GM12878 (cell line): ENCODE measurements around the gene LMF1. TPM values are rescaled to one million over a fixed set of nuclear protein-coding genes. Genes with fewer than 3 reads are reported as not detected.

Experiments used
- ATAC-seq: fragments of 200-7000 bp; cut with Tn5 transposase; 3 replicates; pipeline ENCODE4 v1.9.1; 2020; ENCODE audit warnings: mild to moderate bottlenecking, moderate library complexity
- BruUV-seq: library from RNA; stranded (reverse); fragments of 400-500 nt; replicated peaks from 2 replicates; lab custom pipeline; 2021; lab: Mats Ljungman, UMichigan
- CTCF ChIA-PET: fragments of 300-600 bp; sonication (Branson Sonifier 250); formaldehyde crosslinking; extraction: SDS; loops from one replicate; lab custom pipeline; 2021; ENCODE audit warnings: inconsistent platforms; lab: Yijun Ruan, JAX
- POLR2A ChIA-PET: fragments of 350-600 bp; formaldehyde crosslinking; extraction: SDS; loops from one replicate; lab custom pipeline; 2021; ENCODE audit warnings: inconsistent platforms; lab: Charles Lee
- RAD21 ChIA-PET: fragments of 300-600 bp; sonication (Branson Sonifier 250); formaldehyde crosslinking; loops from one replicate; lab custom pipeline; 2023; ENCODE audit warnings: antibody characterized with exemption; ENCODE audit not compliant: unreplicated experiment; lab: Charles Lee
- SMC1A ChIA-PET: fragments of 300-600 bp; sonication (Branson Sonifier 250); formaldehyde crosslinking; loops from one replicate; lab custom pipeline; 2023; ENCODE audit not compliant: unreplicated experiment, uncharacterized antibody; lab: Charles Lee
- DNase-seq: peaks from one replicate; pipeline ENCODE4 v3.0.0-alpha.2; 2011; ENCODE audit warnings: low read depth, low spot score
- FAIRE-seq: peaks from 3 replicates; lab custom pipeline; 2011; peaks lifted over from hg19 to GRCh38; lab: Jason Lieb, UNC
- H2AFZ ChIP-seq: 2 replicates; pipeline ENCODE4 v1.6.0; 2011; ENCODE audit warnings: low read depth, low read length, control low read depth; ENCODE audit not compliant: control insufficient read depth
- H3K27ac ChIP-seq: 2 replicates; pipeline ENCODE4 v1.5.1; 2011; ENCODE audit warnings: control low read depth; ENCODE audit not compliant: control insufficient read depth, insufficient read depth
- H3K27me3 ChIP-seq, 2 experiments: replicated peaks in 1 of 2; 2 replicates each; pipeline versions ENCODE4 v1.6.0 to v1.6.1; 2011; ENCODE audit warnings: low read length in 1 of 2; ENCODE audit not compliant: control insufficient read depth in 2 of 2, insufficient read depth in 2 of 2
- H3K36me3 ChIP-seq, 2 experiments: 2 replicates each; pipeline ENCODE4 v1.5.1; 2011; ENCODE audit warnings: low read length in 1 of 2; ENCODE audit not compliant: control insufficient read depth in 2 of 2, insufficient read depth in 2 of 2
- H3K4me1 ChIP-seq: 2 replicates; pipeline ENCODE4 v1.6.1; 2011; ENCODE audit warnings: mild to moderate bottlenecking, low read length, moderate library complexity, mixed read lengths; ENCODE audit not compliant: control insufficient read depth, insufficient read depth
- H3K4me2 ChIP-seq: 2 replicates; pipeline ENCODE4 v1.6.0; 2011; ENCODE audit warnings: control low read depth; ENCODE audit not compliant: control insufficient read depth, insufficient read depth
- H3K4me3 ChIP-seq: fragments of 200-600 bp; sonication (generic); 2 replicates; pipeline ENCODE4 v1.5.1; 2016
- H3K79me2 ChIP-seq: 2 replicates; pipeline ENCODE4 v1.6.0; 2011; ENCODE audit warnings: low read length; ENCODE audit not compliant: control insufficient read depth, insufficient read depth
- H3K9ac ChIP-seq: 2 replicates; pipeline ENCODE4 v1.8.0; 2011; ENCODE audit warnings: low read length, control low read depth, mixed read lengths; ENCODE audit not compliant: control insufficient read depth, insufficient read depth
- H3K9me3 ChIP-seq: replicated peaks from 3 replicates; pipeline ENCODE4 v1.5.1; 2011; ENCODE audit warnings: mild to moderate bottlenecking, low read length; ENCODE audit not compliant: control insufficient read depth, insufficient read depth
- H4K20me1 ChIP-seq: 2 replicates; pipeline ENCODE4 v1.6.0; 2011; ENCODE audit not compliant: control insufficient read depth, insufficient read depth
- ATF2 ChIP-seq: IDR thresholded peaks from 2 replicates; pipeline ENCODE4 v1.6.1; 2012; ENCODE audit warnings: low read length, inconsistent platforms
- CBFB ChIP-seq: IDR thresholded peaks from 2 replicates; pipeline ENCODE4 v1.6.1; 2016; ENCODE audit warnings: antibody characterized with exemption, low read depth
- CBX3 ChIP-seq: fragments of 200-600 bp; sonication (generic); IDR thresholded peaks from 2 replicates; pipeline ENCODE4 v1.6.1; 2016; ENCODE audit warnings: low read depth, borderline replicate concordance
- CHD4 ChIP-seq: fragments of 200-600 bp; sonication (generic); IDR thresholded peaks from 2 replicates; pipeline ENCODE4 v1.6.1; 2016; ENCODE audit warnings: mild to moderate bottlenecking
- EGR1 ChIP-seq, 2 experiments: IDR thresholded peaks; 1 replicate in 1 of 2; 2 replicates in 1 of 2; pipeline ENCODE4 v1.6.1; 2011 to 2012; ENCODE audit warnings: low read depth in 2 of 2, low read length in 2 of 2, borderline replicate concordance in 1 of 2, mild to moderate bottlenecking in 1 of 2, moderate library complexity in 1 of 2
- ETV6 ChIP-seq, 2 experiments: fragments of 450-650 bp in 1 of 2; IDR thresholded peaks in 1 of 2; conservative IDR thresholded peaks in 1 of 2; 2 replicates each; pipeline ENCODE4 v1.6.1; 2014; ENCODE audit warnings: antibody characterized with exemption in 1 of 2, borderline replicate concordance in 1 of 2, low read depth in 1 of 2, mild to moderate bottlenecking in 1 of 2, moderate library complexity in 1 of 2
- EZH2 ChIP-seq: IDR thresholded peaks from 2 replicates; pipeline ENCODE4 v1.6.1; 2012; ENCODE audit warnings: low read depth, mild to moderate bottlenecking, control low read depth, inconsistent platforms, low read length, borderline replicate concordance; ENCODE audit not compliant: control insufficient read depth
- IKZF1 ChIP-seq: fragments of 450-650 bp; conservative IDR thresholded peaks from 2 replicates; pipeline ENCODE4 v1.6.1; 2017; ENCODE audit warnings: antibody characterized with exemption, mild to moderate bottlenecking
- NFIC ChIP-seq: IDR thresholded peaks from 2 replicates; pipeline ENCODE4 v1.6.1; 2012; ENCODE audit warnings: low read depth, mild to moderate bottlenecking, inconsistent platforms, low read length, moderate library complexity
- NR2C1 ChIP-seq: fragments of 450-650 bp; IDR thresholded peaks from 2 replicates; pipeline ENCODE4 v1.6.1; 2017; ENCODE audit warnings: antibody characterized with exemption, mild to moderate bottlenecking, moderate library complexity
- SKIL ChIP-seq: fragments of 450-650 bp; IDR thresholded peaks from 2 replicates; pipeline ENCODE4 v1.6.1; 2017; ENCODE audit warnings: mild to moderate bottlenecking, low read depth, inconsistent platforms; ENCODE audit not compliant: poor library complexity, severe bottlenecking
- SMAD1 ChIP-seq: fragments of 450-650 bp; IDR thresholded peaks from 2 replicates; pipeline ENCODE4 v1.6.1; 2018; ENCODE audit warnings: mild to moderate bottlenecking, low read depth; ENCODE audit not compliant: partially characterized antibody
- STAT3 ChIP-seq: IDR thresholded peaks from 2 replicates; pipeline ENCODE4 v1.6.1; 2011; ENCODE audit warnings: low read depth, low read length, improper control_type of control experiment
- SUPT20H ChIP-seq: IDR thresholded peaks from 2 replicates; pipeline ENCODE4 v1.6.1; 2011; ENCODE audit warnings: low read depth, mild to moderate bottlenecking, low read length, moderate library complexity, borderline replicate concordance; ENCODE audit not compliant: control insufficient read depth
- ZNF274 ChIP-seq: IDR thresholded peaks from one replicate; pipeline ENCODE4 v1.8.0; 2011; ENCODE audit not compliant: insufficient read length, insufficient read depth
- ZSCAN29 ChIP-seq: fragments of 450-650 bp; IDR thresholded peaks from 2 replicates; pipeline ENCODE4 v1.6.1; 2017; ENCODE audit warnings: mild to moderate bottlenecking, moderate library complexity
- WGBS: methylation state at CpG from one replicate; pipeline ENCODE4 v1.1.6; 2016; ENCODE audit warnings: low lambda C conversion rate; ENCODE audit not compliant: insufficient replicate concordance, insufficient coverage; ENCODE audit errors: missing lambda C conversion rate; 5-methylcytosine and 5-hydroxymethylcytosine counted together
- in situ Hi-C: fragments of 300-500 bp; cut with MboI; formaldehyde crosslinking; loops from 9 replicates; pipeline ENCODE4 v1.14.3; 2018; ENCODE audit warnings: mixed read lengths
- intact Hi-C: fragments of 100-400 bp; cut with micrococcal nuclease; formaldehyde crosslinking; loops from one replicate; pipeline ENCODE4 v1.14.2; 2022; ENCODE audit not compliant: unreplicated experiment
- polyA plus RNA-seq, 11 experiments: library from polyadenylated mRNA; depleted of rRNA in 4 of 11; unstranded in 6 of 11; stranded (reverse) in 5 of 11; fragments of >200 nt; fragmentation: Nextera tagmentation in 4 of 11; fragmentation: Illumina TruSeq in 1 of 11; extraction: Ambion mirVana in 4 of 11; extraction: Trizol in 1 of 11; gene quantifications; 1 replicate in 1 of 11; 2 replicates in 10 of 11; pipeline versions ENCODE4 v1.2.1 to v1.2.3, GENCODE V29; 2011 to 2016; ENCODE audit warnings: inconsistent platforms in 2 of 11, missing spikeins in 2 of 11, low read depth in 1 of 11
- total RNA-seq, 4 experiments: library from RNA; depleted of rRNA in 3 of 4; stranded (reverse); fragments of >200 nt in 3 of 4; fragmentation: Illumina TruSeq in 1 of 4; extraction: Trizol in 1 of 4; gene quantifications; 2 replicates each; pipeline versions ENCODE4 v1.2.1 to v1.2.3, GENCODE V29; 2013 to 2021

Gene LMF1
- total and polyA plus RNA-seq, 10 of the 15 experiments (the other 5 are each of a cell fraction or from before 2014, with no cell fraction given): 0.18 to 3.2 (median 1.4) TPM; not detected in 1

GRCh38 chr16:927406-927805 lies 43.4 kb downstream of the LMF1 start:
- Histone ChIP-seq H3K27ac (no peak overlapping the region), H3K4me3 (no peak overlapping the region)
- SMC1A ChIA-PET: no interaction called here
- no peak for DNase-seq
- 82% methylated on average over 15 of the region's 15 CpGs for WGBS
- TF ChIP-seq ATF2 (no peak), ETV6 (conservative IDR thresholded peaks at IDR 0.05 in 1 of 2, IDR thresholded peaks at IDR 0.05 in 1 of 2; ENCODE audit: borderline replicate concordance in 1 of 2, low read depth in 1 of 2) (no peak), IKZF1 (no peak), CHD4 (no peak), NR2C1 (no peak), ZNF274 (no peak)
- TF ChIP-seq, all 136 proteins: peak for 0
- no TSS peak for BruUV-seq
- no peaks in the 10 kb centered on the region for H3K36me3 ChIP-seq
- ChIA-PET RAD21 (no interaction called here), POLR2A (no interaction called here), CTCF (no interaction called here)
- no peaks in the 10 kb centered on the region for H4K20me1 ChIP-seq
- ATAC-seq (no peak), FAIRE-seq (no peak)
- in situ Hi-C loops (no loop called here), intact Hi-C loops (no loop called here)
- no peak overlapping the region for H3K4me2 ChIP-seq
- no peak overlapping the region for H3K9ac ChIP-seq
- H2AFZ ChIP-seq: no peak overlapping the region
- H3K27me3 ChIP-seq: no peaks in the 10 kb centered on the region
- H3K9me3 ChIP-seq: no peaks in the 10 kb centered on the region; the same call in 2 of the 3 replicates
- H3K79me2 ChIP-seq: no peaks in the 10 kb centered on the region
- H3K4me1 ChIP-seq: no peaks in the 10 kb centered on the region

GRCh38 chr16:926715-927114 lies 44.1 kb downstream of the LMF1 start:
- ChIA-PET POLR2A (no interaction called here), SMC1A (no interaction called here), CTCF (no interaction called here), RAD21 (no interaction called here)
- H2AFZ ChIP-seq: no peak overlapping the region
- H3K9me3 ChIP-seq: peaks cover 1% of the 10 kb centered on the region; the same call in 1 of the 3 replicates
- no peak for ATAC-seq
- in situ Hi-C loops: no loop called here
- H3K27ac ChIP-seq: no peak overlapping the region
- H3K79me2 ChIP-seq: no peaks in the 10 kb centered on the region
- no peaks in the 10 kb centered on the region for H3K4me1 ChIP-seq
- H3K4me3 ChIP-seq: no peak overlapping the region
- intact Hi-C loops: no loop called here
- no peaks in the 10 kb centered on the region for H4K20me1 ChIP-seq
- no peak overlapping the region for H3K4me2 ChIP-seq
- WGBS: 58% methylated on average over 8 of the region's 8 CpGs
- BruUV-seq: no TSS peak
- no peaks in the 10 kb centered on the region for H3K36me3 ChIP-seq
- no peak overlapping the region for H3K9ac ChIP-seq
- DNase-seq: no peak
- FAIRE-seq: no peak
- H3K27me3 ChIP-seq: no peaks in the 10 kb centered on the region
- TF ChIP-seq EZH2: no peak
- TF ChIP-seq SKIL: no peak
- TF ChIP-seq EGR1 (IDR thresholded peaks at IDR 0.05; ENCODE audit: borderline replicate concordance in 1 of 2, low read depth in 2 of 2, low read length in 2 of 2): no peak
- no peak for TF ChIP-seq SMAD1
- TF ChIP-seq CBX3: no peak
- TF ChIP-seq CBFB: no peak
- no peak for TF ChIP-seq NFIC
- TF ChIP-seq STAT3: no peak
- no peak for TF ChIP-seq ZSCAN29
- no peak for TF ChIP-seq SUPT20H
